ENCODE data around the gene PNRC2. TPM values are rescaled to one million over a fixed set of nuclear protein-coding genes. Genes with fewer than 3 reads are reported as not detected.
A peak's percentile ranks its signal among the peaks of the same experiment; 100 is the strongest.

Gene PNRC2
- total and polyA plus RNA-seq, 10 of the 15 experiments (the other 5 are each of a cell fraction or from before 2014, with no cell fraction given), result 106 to 205 (median 163) TPM

DNA sequence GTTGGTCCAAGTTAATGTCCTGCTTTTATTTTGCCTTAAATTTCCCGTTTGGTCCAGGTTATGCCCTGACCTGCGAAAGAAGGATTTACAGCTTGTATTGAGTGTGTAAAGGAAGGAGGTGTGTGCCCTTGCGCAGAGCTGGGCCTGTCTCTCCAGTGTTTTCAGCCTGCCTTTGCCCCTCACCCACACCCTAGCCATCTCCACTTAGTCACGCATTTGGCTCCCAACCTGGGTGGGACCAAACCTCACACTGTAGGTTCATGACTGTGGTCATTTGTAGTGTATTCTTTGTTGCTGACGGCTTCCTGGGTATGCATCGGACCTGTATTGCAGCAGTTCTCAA is 21.1 kb downstream of the PNRC2 start (continued):
- TF ChIP-seq, protein P1, sequence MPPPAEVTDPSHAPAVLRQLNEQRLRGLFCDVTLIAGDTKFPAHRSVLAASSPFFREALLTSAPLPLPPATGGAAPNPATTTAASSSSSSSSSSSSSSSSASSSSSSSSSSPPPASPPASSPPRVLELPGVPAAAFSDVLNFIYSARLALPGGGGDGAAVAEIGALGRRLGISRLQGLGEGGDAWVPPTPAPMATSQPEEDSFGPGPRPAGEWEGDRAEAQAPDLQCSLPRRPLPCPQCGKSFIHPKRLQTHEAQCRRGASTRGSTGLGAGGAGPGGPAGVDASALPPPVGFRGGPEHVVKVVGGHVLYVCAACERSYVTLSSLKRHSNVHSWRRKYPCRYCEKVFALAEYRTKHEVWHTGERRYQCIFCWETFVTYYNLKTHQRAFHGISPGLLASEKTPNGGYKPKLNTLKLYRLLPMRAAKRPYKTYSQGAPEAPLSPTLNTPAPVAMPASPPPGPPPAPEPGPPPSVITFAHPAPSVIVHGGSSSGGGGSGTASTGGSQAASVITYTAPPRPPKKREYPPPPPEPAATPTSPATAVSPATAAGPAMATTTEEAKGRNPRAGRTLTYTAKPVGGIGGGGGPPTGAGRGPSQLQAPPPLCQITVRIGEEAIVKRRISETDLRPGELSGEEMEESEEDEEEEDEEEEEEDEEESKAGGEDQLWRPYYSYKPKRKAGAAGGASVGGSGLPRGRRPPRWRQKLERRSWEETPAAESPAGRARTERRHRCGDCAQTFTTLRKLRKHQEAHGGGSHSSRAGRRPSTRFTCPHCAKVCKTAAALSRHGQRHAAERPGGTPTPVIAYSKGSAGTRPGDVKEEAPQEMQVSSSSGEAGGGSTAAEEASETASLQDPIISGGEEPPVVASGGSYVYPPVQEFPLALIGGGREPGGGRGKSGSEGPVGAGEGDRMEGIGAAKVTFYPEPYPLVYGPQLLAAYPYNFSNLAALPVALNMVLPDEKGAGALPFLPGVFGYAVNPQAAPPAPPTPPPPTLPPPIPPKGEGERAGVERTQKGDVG (CRISPR knock-in tag; IDR thresholded peaks at IDR 0.05), result no peak
- TF ChIP-seq YY1 (IDR thresholded peaks at IDR 0.05; ENCODE audit: low read depth, low read length) (peak; percentile 36; the same call in 1 of the 2 replicates), GABPA (IDR thresholded peaks at IDR 0.05; ENCODE audit: low read depth) (no peak), STAT1 (conservative IDR thresholded peaks at IDR 0.05) (no peak), IKZF1 (conservative IDR thresholded peaks at IDR 0.05) (no peak), EZH2 (IDR thresholded peaks at IDR 0.05; ENCODE audit: borderline replicate concordance, control insufficient read depth, low read depth, low read length) (no peak), RFX5 (IDR thresholded peaks at IDR 0.05; ENCODE audit: low read depth, low read length) (no peak), JUND (IDR thresholded peaks at IDR 0.05; ENCODE audit: low read depth, low read length) (no peak), SIX5 (IDR thresholded peaks at IDR 0.05; ENCODE audit: low read depth, low read length, severe bottlenecking) (no peak), SMAD1 (IDR thresholded peaks at IDR 0.05; ENCODE audit: low read depth, partially characterized antibody) (peak; percentile 57), PML (IDR thresholded peaks at IDR 0.05; ENCODE audit: low read length) (peak; percentile 9; the same call in 1 of the 2 replicates), MTA3 (IDR thresholded peaks at IDR 0.05; ENCODE audit: borderline replicate concordance, low read length) (no peak; the same call in 1 of the 2 replicates), PAX5 (IDR thresholded peaks at IDR 0.05; ENCODE audit: borderline replicate concordance, low read depth, low read length) (peak; percentile 46; the same call in 1 of the 2 replicates), DPF2 (IDR thresholded peaks at IDR 0.05) (no peak; the same call in 1 of the 2 replicates), NFYB (IDR thresholded peaks at IDR 0.05; ENCODE audit: insufficient read depth, low read depth, low read length) (no peak), SMC3 (IDR thresholded peaks at IDR 0.05; ENCODE audit: borderline replicate concordance, low read length) (no peak; the same call in 1 of the 2 replicates), NFYA (IDR thresholded peaks at IDR 0.05; ENCODE audit: borderline replicate concordance, low read depth, low read length) (no peak)
- TF ChIP-seq, protein P2, sequence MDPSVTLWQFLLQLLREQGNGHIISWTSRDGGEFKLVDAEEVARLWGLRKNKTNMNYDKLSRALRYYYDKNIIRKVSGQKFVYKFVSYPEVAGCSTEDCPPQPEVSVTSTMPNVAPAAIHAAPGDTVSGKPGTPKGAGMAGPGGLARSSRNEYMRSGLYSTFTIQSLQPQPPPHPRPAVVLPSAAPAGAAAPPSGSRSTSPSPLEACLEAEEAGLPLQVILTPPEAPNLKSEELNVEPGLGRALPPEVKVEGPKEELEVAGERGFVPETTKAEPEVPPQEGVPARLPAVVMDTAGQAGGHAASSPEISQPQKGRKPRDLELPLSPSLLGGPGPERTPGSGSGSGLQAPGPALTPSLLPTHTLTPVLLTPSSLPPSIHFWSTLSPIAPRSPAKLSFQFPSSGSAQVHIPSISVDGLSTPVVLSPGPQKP (IDR thresholded peaks at IDR 0.05; ENCODE audit: low read depth, low read length), result no peak
- TF ChIP-seq, protein P3, sequence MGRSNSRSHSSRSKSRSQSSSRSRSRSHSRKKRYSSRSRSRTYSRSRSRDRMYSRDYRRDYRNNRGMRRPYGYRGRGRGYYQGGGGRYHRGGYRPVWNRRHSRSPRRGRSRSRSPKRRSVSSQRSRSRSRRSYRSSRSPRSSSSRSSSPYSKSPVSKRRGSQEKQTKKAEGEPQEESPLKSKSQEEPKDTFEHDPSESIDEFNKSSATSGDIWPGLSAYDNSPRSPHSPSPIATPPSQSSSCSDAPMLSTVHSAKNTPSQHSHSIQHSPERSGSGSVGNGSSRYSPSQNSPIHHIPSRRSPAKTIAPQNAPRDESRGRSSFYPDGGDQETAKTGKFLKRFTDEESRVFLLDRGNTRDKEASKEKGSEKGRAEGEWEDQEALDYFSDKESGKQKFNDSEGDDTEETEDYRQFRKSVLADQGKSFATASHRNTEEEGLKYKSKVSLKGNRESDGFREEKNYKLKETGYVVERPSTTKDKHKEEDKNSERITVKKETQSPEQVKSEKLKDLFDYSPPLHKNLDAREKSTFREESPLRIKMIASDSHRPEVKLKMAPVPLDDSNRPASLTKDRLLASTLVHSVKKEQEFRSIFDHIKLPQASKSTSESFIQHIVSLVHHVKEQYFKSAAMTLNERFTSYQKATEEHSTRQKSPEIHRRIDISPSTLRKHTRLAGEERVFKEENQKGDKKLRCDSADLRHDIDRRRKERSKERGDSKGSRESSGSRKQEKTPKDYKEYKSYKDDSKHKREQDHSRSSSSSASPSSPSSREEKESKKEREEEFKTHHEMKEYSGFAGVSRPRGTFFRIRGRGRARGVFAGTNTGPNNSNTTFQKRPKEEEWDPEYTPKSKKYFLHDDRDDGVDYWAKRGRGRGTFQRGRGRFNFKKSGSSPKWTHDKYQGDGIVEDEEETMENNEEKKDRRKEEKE (IDR thresholded peaks at IDR 0.05), result no peak
- TF ChIP-seq, protein P4, sequence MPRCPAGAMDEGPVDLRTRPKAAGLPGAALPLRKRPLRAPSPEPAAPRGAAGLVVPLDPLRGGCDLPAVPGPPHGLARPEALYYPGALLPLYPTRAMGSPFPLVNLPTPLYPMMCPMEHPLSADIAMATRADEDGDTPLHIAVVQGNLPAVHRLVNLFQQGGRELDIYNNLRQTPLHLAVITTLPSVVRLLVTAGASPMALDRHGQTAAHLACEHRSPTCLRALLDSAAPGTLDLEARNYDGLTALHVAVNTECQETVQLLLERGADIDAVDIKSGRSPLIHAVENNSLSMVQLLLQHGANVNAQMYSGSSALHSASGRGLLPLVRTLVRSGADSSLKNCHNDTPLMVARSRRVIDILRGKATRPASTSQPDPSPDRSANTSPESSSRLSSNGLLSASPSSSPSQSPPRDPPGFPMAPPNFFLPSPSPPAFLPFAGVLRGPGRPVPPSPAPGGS (IDR thresholded peaks at IDR 0.05; ENCODE audit: borderline replicate concordance, insufficient read depth, low read depth, low read length, poor library complexity, severe bottlenecking), result peak; percentile 13
